GM23248 (cell line): Measurements from ENCODE around the gene PGS1.

Experiments
- EZH2 ChIP-seq: fragments of 200-600 bp; sonication (generic); IDR thresholded peaks from 2 replicates; pipeline ENCODE4 v1.6.1; 2018; ENCODE audit warnings: antibody characterized with exemption, mild to moderate bottlenecking; ENCODE audit not compliant: insufficient read depth, poor library complexity, severe bottlenecking
- EZH2phosphoT487 ChIP-seq: fragments of 200-600 bp; sonication (generic); IDR thresholded peaks from 2 replicates; pipeline ENCODE4 v1.6.1; 2018; ENCODE audit warnings: antibody characterized with exemption, moderate library complexity, mild to moderate bottlenecking, low read depth; ENCODE audit not compliant: insufficient read depth

DNA sequence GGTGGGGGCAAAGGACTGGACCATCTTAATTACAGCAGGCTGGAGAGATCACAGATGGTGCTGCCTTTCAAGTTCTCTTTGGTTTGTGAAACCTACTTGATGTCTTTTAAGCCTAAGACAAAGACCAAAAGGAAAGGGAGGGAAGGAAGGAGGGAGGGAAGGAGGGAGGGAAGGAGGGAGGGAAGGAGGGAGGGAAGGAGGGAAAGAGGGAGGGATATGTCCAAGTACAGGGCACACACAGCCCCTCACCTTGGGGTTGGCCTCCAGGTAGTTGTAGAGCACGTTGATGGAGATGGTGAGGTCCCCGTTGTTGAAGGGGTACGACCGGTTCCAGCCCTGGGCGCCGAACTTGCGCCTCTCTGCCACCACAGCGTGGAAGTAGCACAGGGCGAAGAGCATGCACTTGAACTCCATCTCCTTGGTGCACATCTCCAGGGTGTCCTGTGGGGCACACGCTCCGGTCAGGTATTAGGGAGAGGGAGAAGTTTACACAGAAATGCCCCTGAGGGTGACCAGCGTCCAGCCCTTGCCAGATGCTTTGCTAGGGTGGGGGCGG is 55.4 kb downstream of the PGS1 start:
- TF ChIP-seq EZH2 (no peak), EZH2phosphoT487 (no peak)
